Anterior cingulate cortex (tissue), 58 donors: ENCODE measurements around the gene FBXO34.
"Not testable (repeated sequence)": the region's sequence is repeated elsewhere in the genome, so short reads cannot be mapped to it uniquely, and the experiment has no call there.

Source experiments
- DNase-seq, 58 donors: peaks; one replicate each; lab custom pipeline; 2025; lab: John Stamatoyannopoulos, UW

FBXO34 gene

DNA sequence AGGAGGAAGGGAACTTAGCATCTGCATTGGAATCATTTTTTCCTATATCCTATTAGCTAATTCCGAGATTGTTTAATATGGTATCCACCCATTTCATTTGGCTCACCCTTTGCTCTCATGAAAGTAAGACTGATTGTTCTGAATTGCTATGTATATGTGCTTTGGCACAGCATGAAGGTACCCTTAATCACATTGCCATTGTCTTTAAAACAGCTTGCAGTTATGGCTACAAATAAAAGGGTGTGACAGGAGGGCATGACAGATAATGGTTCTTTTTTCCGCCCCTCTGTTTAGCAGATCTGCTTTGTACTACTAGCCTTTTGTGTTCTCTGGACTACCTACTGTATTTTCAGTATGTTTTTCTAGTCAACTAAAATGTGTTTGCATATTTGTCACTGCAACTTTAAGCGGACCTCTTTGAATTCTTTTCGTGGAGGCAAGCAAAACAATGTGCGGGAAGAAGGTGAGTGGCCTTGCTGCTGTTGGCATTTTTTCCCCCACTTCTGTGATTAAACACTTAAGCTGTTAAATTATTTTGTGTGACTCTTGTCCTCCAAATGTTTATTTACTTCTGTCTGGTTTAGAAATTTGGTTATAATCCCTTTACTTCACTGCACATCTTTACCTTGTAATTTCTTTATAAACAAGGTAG, 35.8 kb downstream of the FBXO34 start:
- DNase-seq = no peak

DNA sequence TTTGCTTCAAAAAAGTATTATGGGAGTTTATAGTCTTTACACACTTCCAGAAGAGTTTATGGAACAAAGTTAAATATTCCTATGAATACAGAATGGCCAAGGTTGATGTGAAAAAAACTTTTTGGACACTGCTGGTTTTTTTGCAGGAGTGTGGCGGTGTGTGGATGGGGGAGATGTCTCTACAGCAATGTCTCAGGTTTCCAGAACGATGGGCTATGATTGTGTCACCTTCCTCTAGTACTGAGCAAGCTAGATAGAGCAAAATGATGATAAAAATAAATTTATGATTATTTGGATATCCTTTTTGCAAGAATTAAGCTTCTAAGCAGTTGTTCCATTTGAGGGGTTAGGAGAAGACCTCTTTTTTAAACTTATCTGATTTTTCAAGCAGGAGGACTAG, 37.9 kb downstream of the FBXO34 start:
- DNase-seq = no peak

DNA sequence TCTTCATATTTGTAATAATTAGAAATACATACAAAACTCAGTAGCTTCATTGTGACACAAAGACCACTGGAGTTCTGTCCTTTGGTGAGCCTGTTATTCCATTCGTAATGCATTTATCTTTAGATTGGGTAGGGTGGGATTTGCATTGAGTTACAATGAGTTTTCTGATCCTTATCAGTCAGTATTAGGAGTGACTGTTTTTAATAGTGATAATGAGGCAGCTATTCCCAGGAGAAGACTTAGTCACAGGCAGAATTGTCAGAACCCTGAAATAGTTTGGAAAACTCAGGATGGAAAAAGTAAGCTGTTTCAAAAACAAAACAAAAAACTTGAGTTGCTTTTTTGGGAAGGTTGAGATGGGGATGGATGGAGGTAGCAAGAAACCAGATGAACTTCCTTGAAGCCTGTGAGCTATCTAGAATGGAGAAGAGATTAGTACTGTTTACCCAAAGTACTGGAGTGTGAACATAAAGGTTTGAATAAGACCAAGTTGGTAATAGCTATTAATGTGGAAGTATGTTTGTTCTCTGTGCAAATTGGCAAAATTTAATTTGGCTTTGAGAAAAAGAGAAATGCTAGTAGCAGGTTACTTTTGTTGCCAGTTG, 38.6 kb downstream of the FBXO34 start:
- no peak for DNase-seq

DNA sequence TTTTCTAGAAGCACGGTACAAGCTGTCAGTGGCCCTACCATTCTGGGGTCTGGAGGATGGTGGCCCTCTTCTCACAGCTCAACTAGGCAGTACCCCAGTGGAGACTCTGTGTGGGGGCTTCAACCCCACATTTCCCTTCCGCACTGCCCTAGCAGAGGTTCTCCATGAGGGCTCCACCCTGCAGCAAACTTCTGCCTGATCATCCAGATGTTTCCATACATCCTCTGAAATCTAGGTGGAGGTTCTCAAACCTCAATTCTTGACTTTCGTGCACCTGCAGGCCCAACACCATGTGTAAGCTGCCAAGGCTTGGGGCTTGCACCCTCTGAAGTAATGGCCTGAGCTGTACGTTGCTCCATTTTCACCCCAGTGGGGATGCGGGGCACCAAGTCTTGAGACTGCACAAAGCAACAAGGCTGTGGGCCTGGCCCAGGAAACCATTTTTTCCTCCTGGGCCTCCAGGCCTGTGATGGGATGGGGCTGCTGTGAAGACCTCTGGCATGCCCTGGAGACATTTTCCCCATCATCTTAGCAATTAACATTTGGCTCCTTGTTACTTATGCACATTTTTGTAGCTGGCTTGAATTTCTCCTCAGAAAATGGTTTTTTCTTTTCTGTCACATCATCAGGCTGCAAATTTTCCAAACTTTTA, 41.3 kb downstream of the FBXO34 start:
- not testable (repeated sequence) for DNase-seq

DNA sequence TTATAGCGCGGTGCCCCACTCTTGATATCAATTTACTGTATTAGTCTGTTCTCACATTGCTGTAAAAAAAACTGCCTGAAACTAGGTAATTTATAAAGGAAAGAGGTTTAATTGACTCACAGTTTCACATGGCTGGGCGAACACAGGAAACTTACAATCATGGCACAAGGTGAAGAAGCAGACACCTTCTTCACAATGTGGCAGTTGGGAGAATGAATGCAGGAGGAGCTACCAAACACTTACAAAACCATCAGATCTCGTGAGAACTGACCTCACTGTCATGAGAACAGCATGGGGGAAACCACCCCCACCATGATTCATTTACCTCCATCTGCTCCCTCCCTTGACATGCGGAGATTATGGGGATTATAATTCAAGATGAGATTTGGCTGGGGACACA, 42.3 kb downstream of the FBXO34 start:
- no peak for DNase-seq

DNA sequence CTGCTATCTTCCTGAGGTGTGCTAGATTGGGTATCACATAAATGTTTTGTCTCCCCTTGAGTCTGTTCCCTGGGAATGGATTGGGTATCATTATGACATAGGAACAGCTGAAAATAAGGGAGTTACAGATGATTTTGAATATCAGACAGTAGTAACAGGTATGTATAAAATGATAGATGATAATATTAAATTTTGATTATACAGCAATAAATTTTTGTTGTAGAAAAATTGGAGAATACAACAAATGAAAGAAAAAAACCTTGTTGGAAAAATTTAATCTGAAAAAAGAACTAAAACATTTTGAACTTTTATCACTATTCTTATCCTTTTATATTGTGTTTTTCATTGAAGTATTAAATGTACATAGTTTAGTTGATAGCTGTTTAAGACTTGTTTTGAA, 43.2 kb downstream of the FBXO34 start:
- DNase-seq = no peak

DNA sequence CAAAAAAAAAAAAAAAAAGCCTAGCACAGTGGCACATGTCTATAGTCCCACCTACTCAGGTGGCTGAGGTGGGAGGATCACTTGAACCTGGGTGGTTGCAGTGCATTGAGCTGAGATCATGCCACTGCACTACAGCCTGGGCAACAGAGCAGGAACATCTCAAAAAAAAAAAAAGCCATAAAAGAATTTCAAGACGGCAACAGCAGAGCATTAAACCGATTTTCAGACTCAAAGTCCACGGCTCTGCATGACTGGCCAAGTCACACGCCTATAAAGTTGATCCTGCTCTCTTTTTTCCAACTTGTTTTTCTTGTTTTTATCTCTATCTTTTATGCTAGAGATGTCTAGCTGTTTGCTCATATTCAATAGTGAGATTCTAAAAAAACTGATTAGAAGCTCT, 45.3 kb downstream of the FBXO34 start:
- no peak for DNase-seq

DNA sequence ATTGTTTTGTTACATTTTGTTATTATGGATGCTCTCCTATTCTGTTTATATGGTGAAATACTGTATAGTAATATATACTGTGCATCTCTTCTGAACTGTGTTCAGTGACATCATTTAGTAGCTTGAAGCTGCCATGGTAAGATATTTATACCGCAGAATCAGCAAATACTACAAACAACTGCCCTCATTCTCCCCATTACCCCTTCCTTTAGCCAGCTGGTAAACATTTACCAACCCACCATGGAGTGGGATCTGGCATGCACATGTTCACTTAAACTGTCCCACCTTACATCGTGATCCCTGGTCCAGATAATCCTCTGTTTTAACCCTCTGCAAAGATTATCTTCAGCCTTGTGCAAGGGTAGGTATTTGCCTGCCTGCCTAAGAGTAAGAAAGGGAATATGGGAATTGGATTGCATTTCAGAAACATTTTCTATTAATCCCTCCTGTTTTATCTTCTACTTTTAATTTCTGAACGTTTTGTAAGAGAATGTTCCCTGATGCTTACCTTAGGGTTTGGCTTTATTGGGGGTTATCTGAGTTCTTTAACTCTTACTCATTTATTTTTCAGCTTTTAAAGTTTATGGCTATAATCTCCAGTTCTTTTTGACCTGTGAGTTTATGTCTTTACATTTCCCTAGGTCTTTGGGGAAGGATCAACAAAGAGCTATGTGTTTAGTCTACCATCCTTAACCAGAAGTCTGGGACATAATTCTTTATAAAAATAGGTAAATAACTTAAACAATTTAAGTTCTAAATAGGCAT, 46.5 kb downstream of the FBXO34 start:
- no peak for DNase-seq

DNA sequence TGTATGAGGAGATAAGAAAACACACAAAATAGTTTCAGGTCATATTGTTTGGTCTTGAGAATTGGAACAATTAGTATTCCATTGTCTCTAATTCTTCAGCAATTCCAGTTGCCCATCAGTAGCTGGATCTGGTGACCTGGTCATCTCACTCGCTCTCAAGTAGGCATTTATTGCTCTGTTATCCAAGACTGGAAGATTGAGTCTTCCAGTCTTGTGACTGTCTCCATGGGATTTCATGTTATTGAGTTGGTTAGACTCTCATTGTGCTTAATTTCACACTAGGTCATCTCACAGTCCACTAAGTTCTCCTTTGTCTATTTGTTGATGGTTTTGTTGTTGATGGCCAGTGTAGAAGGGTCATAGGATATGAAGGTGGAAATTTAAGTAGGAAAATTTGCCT, 47.5 kb downstream of the FBXO34 start:
- DNase-seq = no peak

DNA sequence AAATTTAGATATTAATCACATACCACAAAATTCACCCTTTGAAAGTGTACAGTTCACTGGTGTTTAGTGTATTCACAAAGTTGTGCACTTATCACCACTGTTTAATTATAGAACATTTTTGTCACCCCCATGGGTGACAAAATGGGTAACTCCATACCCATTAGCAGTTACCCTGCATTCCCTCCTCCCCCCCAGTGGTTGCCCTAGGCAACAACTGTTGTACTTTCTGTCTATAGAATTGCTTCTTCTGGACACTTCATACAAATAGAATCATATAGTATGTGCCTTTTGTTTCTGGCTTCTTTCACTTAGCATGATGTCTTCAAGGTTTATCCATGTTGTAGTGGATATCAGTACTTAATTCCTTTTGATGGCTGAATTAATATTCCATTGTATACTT, 52.7 kb downstream of the FBXO34 start:
- no peak for DNase-seq

DNA sequence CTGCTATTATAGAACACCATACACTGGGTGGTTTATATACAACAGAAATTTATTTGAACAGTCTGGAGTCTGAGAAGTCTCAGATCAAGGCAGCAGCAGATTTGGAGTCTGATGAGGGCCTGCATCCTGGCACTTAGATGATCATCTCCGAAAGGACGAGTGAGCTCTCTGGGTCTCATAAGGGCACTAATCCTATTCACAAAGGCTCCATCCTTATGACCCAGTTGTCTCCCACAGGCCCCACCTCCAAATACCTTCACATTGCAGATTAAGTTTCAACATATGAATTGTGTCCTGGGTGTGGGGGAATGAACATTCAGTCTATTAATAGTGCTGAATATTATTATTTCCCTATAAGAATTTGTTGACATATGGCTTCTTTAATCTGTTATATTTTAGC, 53.6 kb downstream of the FBXO34 start:
- DNase-seq = no peak

DNA sequence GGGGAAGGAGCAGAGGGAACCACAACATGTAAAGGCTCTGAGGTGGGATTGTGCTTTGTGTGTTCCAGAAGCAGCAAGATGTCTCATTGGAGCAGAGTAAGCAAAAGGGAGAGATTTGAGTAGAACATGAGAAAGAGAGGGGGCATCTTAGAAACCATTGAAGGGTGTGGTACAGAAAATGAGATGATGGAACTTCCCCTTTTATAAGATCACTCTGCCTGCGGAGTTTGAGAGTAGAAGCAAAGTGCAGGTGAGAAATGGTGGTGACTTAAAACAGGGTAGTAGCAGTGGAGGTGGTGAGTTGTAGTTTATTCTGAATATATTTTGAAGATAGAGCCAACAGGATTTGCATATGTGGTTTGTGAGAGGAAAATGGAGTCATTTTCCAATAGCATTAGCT, 56.0 kb downstream of the FBXO34 start:
- DNase-seq = no peak

DNA sequence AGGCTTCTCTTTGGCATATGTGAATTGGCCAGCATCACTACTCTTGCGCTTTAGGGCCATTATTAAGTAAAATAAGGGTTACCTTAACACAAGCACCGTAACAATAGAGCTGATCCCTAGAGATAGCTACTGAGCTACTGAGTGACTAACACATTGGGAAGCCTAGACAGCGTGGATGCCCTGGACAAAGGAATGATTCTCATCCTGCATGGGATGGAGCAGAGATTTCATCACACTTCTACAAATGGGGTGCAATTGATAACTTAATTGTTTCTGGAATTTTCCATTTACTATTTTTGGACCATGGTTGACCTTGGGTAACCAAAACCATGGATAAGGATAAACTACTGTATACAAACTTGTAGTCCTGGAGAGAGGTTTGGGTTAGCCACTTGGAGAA, 57.1 kb downstream of the FBXO34 start:
- no peak for DNase-seq

DNA sequence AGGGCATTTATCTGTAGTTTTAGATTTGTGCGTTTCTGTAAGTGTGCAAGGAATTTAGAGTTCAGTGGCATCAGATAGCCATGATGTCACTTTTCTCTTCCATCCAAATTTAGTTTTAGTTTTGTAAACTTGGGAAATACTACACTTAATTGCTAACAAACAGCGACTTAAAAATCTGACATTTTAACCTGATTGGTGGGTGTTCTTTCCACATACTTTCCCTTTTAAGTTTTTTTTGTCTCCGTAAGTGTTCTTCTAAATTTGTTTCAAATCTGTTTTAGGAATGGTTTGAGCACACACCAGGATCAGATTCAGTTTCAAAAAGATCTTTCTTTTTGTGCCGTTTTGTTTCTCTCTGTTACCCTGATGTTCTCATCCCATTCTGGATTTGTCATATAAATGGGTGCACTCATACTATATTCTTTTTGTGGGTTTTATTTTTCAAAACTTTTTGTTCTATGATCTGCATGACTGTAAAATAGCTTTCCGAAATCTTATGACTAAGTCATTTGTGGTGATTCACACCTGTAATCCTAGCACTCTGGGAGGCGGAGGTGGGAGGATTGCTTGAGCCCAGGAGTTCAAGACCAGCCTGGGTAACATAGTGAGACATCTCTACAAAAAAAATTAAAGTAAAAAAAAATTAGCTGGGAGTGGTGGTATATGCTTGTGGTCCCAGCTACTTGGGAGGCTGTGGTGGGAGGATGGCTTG, 58.9 kb downstream of the FBXO34 start:
- no peak for DNase-seq

DNA sequence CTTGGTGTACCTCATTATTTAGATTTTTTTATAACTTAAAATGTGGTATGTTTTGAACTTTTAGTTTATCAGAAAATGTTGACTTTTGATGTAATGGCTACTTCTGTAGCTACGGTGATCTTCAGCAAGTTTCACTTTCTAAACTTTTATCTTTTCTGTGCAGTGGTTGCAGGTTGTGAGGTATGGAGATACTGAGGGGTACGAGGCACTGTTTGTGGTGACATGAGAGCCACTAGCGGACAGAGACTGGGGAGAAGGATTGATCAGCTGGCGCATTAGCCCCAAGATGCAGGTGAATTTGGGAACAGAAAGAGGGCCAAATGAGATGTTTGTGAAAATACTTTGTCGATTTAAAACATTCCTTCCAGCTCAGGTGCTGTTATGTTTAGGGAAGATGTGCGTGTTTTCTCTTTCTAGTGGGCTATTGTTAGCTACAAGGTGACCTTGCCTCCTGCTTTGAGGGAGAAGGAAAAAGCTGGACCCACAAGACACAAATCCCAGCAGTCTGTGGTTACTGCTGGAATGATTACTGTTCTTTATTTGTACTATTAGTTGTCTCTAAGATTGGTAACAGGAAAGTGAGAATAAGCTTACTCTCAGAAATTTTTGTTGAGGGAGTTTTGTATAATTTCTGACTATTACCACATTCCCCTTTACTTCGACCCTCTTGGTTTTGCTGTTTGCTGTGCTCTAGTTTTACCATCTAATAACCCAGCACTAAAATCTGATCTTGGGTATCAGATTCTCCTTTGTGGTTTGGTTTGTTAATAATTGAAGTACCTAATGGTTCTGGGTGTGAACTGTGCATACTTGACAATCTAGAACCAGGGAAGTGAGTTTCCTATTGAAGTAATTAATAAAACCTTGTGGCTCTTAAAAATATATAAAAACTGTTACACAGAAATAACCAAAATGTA, 61.7 kb downstream of the FBXO34 start:
- DNase-seq = no peak

DNA sequence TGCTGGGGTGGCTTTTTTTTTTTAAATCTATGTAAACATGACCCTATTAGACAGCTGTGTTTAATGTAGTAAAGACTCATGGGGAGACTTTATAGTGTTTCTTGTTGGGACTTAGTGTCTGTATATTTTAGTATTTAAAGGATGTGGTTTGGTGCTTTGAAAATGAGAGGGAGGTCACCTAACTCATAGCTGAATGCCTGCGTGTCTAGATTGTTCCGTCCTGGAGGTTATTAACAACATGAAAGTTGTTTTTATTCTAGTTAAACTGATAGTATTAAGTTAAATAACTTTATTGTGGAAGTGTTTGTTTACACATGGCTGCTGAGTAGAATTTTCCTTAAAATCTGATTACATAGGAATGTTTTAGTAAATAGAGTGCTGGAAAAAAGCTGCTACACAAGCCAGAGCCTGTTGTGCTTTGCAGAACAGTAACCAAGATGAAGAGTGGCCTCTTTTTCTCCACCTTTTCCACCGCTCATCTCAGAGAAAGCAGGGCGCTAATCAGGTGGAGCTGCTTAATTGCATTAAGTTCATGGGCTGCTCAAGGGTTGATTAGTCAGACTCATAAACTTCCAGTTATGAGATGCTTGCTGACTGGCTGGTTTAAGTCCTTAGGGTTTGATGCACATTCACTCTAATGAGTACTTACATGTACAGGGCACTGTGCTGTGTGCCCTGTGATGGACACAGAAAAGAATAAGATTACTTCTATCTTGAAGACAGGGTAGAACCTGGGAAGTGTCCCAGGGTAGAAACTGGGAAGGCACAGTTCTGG, 62.7 kb downstream of the FBXO34 start:
- DNase-seq = no peak

DNA sequence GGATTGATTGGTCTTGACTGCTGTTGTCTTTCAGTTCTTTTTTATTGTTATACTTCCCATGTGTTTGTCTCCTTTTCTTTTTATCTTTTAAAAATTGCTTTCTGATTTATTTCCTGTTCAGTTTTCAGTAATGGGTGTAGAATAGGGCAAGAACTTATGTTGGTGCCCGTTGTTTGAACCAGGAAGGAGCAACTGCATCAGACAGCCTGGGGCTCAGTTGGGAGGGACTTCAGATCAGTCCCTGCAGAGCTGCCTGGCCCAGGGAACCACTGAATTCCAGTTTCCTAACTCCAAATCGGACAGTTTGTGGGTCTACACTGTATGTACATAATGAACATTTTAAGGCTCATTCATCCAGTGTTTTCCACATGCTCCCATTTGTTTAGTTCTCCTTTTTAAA, 64.9 kb downstream of the FBXO34 start:
- DNase-seq = no peak

DNA sequence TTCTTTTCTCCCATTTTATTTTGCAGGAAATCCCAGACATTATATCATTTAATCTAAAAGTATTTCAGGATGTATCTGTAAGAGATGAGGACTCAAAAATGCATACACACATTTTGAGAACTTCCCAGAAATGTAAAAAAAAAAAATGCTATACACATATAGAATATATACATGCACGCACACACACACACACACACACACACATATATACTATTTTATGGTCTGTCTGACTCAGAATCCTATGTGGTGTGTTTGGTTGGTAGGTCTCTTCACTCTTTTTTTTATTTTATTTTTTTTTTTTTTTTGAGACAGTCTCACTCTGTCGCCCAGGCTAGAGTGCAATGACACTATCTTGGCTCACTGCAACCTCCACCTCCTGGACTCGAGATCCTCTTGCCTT, 65.5 kb downstream of the FBXO34 start:
- DNase-seq = no peak

DNA sequence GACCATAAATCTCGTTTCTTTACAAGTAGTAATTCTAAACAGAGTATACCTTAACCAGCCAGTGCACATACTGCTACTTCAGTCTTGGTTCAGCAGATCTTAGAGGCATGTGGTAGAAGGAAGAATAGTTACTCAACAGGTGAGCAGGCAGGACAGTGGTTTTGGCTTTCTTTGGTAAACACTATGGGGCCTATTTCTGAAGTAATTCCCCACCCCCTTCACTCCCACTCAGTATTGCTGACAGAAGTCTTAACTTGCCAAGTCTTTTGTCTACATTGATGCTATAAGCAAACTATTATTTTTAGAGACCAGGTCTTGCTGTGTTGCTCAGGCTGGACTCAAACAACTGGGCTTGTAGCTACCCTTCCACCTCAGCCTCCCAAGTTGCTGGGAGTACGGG, 68.5 kb downstream of the FBXO34 start:
- no peak for DNase-seq
